Activated CD8-positive, alpha-beta memory T cell treated with anti-CD3 and anti-CD28 coated beads for 24 hours (primary cell): ENCODE results near the gene DLGAP1.

Experiments
- DNase-seq: peaks from one replicate; pipeline ENCODE4 v3.0.0-alpha.2; 2020

The DLGAP1 gene

DNA sequence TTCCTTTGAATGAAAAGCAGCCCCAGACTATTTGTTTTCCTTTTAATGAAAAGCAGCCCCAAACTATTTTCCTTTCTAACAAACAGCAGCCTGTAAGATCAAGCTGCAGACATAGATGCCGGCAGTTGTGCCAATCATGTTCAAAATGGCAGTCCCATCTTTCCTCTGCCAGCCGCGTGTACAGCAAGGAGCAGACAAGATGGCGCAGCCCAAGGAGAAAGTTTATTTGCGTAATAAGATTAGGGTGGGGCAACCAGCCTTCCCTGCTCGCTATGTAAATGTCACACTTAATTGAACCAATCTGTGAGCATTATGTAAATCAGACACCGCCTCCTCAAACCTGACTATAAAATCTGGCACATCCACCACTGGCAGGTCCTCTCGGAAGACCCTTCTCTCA, 779.1 kb downstream of the DLGAP1 start:
- DNase-seq, result no peak

- DNase-seq, result no peak
Measured at GRCh38 chr18:3675446-3675845, 779.7 kb downstream of the DLGAP1 start.

- no peak for DNase-seq
Measured at GRCh38 chr18:3671176-3671575, 783.9 kb downstream of the DLGAP1 start.

- DNase-seq, result no peak
Measured at GRCh38 chr18:3669376-3669775, 785.7 kb downstream of the DLGAP1 start.

GRCh38 chr18:3667255-3668137, 787.6 kb downstream of the DLGAP1 start:
- DNase-seq, result no peak

DNA sequence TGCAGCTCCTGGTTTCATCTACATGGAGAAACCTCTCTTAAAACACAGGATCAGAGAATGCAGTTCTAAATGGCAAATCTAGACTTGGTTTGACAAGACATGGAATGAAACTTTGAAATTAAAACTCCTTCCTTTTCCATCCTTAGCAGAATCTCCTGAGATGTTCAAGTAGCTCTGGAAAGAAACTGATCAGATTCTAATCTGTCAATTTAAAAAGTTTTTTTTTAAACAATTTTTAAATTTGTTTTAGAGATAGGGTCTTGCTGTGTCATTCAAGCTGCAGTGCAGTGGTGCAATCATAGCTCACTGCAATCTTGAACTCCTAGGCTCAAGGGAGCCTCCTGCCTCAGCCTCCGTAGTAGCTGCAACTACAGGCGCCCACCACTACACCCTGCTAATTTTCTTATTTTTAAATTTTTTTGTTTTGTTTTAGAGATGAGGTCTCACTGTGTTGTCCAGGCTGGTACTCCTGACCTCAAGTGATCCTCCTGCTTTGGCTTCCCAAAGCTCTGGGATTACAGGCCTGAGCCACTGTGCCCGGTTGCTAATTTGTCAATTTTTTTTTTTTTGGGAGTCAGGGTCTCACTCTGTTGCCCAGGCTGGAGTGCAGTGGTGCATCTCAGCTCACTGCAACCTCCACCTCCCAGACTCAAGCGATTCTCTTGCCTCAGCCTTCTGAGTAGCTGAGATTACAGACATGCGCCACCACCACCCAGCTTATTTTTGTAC, 788.4 kb downstream of the DLGAP1 start:
- no peak for DNase-seq

GRCh38 chr18:3665780-3666525, 789.2 kb downstream of the DLGAP1 start:
- peak; percentile 87 for DNase-seq

GRCh38 chr18:3665204-3665603, 789.9 kb downstream of the DLGAP1 start:
- DNase-seq, result no peak

DNA sequence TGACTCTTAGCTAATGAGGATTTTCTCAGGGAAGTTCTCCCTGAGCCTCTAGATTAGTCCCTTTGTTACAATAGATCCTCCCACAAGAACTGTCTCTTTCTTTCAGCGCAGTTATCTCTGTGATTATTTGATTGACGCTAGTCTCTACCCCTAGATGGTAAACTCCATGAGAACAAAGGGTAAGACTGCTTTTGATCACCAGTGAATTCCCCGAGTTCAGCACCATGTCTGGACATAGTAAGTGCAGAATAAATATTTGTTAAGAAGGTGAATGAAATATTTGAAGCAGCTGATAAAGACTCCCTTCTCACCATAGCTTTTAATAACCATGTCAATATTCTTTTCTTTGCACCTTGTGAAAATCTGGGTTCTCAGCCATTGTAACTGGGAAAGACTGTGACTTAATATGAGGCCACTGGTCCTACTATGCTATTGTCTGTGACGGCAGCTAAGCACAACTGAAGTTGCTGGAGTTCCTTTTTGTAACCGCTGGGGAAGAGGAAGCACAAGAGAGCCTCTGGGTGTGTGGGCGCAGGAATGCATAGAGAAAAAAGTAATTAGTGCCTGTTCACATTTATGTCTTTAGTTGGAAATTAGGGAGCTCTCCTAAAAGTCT, 790.4 kb downstream of the DLGAP1 start:
- no peak for DNase-seq

GRCh38 chr18:3663870-3664512, 791.1 kb downstream of the DLGAP1 start:
- no peak for DNase-seq

- DNase-seq, result no peak
Measured at GRCh38 chr18:3661989-3662388, 793.1 kb downstream of the DLGAP1 start.

- no peak for DNase-seq
Measured at GRCh38 chr18:3660739-3661515, 794.2 kb downstream of the DLGAP1 start.

- DNase-seq, result no peak
Measured at GRCh38 chr18:3658529-3658928, 796.6 kb downstream of the DLGAP1 start.

DNA sequence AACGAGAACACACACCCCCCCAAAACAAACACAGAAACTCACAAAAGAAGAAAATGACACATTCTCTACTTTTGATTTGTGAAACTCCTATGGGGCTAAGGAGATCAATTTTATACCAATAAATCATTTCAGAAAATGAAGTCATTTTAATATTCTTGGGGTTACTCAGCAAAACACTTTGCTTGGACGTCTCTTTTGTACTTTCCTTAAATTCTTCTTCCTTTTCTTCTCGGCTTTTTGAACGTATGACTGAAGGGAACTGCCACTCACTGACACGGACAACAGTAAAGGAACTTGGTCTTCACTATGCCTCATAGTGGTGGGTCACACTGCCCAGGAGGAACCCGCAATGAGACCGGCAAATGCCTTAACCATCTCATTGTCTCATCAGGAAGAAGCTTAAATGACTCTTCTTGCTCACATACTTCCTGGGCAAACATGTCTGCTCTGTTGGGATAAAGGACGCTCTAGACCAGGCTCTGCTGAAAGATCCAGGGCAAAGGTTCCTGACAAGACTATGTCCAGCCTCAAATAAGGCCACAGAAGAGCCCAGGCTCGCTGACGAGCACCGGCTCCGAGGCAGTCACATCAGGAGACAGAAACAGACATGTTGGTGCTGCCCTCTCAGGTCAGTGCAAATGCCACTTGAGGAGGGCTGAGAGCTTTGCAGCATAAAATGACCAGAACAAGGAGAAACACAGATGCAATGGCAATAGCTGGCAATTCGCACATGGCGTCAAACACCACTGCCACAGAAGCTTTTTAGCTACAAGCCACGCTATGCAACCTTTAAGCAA, 799.7 kb downstream of the DLGAP1 start:
- DNase-seq, result no peak

- DNase-seq, result no peak
Measured at GRCh38 chr18:3654442-3655253, 800.5 kb downstream of the DLGAP1 start.

DNA sequence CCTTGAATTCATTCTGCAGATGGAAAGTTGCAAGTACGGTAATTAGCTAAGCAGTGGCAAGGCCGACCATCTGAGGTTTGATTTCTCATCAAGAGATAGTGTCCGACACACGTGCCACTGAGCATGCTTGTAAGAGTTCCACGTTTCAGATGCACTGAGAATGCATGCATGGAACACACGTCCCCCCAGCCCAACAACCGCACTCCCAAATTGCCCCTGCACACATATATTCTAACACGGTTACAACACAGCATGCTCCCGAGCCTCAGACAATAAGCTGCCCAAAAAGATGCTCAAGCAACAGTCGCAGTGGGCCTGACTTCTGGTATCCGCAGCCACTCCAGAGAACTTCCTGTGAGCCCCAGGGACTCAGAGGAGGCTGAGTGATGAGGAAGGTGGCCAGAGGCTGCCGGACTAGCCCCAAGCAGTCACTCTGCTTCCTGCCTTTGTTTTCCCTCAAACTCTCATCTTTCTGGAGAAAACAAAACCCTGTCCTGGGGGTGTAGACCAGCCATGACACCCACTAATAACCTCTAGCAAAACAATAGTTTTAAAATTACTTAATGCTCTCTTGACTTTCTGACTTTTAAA, 801.2 kb downstream of the DLGAP1 start:
- no peak for DNase-seq

DNA sequence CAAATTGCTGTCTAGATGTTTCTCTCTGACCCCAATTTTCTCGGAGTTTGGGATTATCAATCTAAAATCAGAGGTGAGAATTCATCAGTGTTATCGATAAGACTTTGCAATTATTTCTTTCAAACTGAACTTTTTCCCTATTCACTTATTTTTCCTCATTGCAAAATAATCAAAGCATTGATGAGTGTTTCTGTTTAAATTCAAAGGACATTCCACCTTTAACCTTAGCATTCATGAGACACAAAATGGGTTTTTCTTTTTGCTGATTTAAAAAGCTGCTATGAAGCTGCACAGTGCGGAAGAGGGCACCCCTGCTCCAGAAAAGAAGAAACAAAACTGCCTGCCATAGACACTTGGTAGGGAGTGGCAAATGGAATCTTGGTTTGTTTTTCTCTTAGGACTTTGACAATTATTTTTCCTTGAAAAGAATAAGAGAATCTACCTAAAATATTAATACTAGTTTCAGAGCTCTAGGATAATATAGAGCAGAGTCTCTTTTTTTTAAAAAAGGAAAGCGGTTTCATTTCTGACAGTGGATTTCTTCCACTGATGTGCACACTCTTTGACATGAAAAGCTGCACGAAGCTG, 801.8 kb downstream of the DLGAP1 start:
- no peak for DNase-seq

DNA sequence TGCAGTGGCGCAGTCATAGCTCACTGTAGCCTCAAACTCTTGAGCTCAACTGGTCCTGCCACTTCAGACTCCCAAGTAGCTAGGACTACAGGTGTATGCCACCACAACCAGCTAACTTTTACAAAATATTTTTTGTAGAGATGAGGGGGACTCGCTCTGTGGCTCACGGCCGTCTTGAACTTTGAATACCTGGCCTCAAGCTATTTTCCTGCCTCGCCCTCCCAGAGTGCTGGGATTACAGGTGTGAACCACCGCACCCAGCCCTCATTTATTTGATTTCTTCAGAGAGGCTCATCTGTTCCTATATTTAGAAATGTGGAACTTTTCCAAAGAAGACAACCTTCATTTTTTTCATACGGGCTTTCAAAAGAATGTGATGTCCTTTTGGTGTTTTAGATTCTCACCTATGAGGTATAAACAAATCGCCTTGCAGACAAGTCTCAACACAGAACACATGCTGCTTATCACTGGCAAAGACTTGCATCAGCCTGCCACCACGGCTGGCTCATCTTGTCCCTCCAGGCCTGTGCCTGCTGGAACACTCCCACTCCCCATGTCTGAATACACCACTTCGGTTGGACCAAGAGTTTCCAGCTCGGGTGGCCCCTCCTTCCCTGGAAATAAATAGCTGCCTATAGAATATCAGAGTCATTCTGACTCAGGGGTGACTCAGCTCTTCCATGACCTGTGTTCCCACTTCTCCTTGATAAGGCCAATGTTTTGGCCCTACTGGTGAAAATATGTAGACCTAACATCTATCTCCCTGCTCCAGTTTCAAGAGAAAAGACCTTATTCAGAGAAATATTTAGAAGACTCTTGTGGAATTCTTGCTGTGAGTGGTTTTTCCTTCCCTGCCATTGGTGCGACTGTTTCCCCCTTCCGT, 802.5 kb downstream of the DLGAP1 start:
- DNase-seq, result peak; percentile 73
